Transverse colon (tissue), 4 donors: ENCODE data around the gene PIGS. TPM values are rescaled to one million over a fixed set of nuclear protein-coding genes. Genes with fewer than 3 reads are reported as not detected.

Experiments
- DNase-seq: peaks from one replicate; pipeline ENCODE4 v3.0.0-alpha.2; 2019
- H3K27ac ChIP-seq, 4 donors: fragments of 200-600 bp; sonication (generic); 2 replicates each; pipeline ENCODE4 v1.5.1; 2016 to 2018; ENCODE audit warnings: inconsistent platforms in 4 of 4
- H3K27me3 ChIP-seq: fragments of 200-600 bp; sonication (generic); 2 replicates; pipeline ENCODE4 v1.5.1; 2017; ENCODE audit warnings: inconsistent platforms
- H3K36me3 ChIP-seq, 4 donors: fragments of 200-600 bp; sonication (generic); 2 replicates each; pipeline ENCODE4 v1.5.1; 2017 to 2019; ENCODE audit warnings: inconsistent platforms in 4 of 4
- H3K4me1 ChIP-seq, 4 donors: fragments of 200-600 bp; sonication (generic); 2 replicates each; pipeline ENCODE4 v1.5.1; 2017 to 2020; ENCODE audit warnings: inconsistent platforms in 4 of 4
- H3K4me3 ChIP-seq, 4 donors: fragments of 200-600 bp; sonication (generic); 1 replicate in 1 of 4; 2 replicates in 3 of 4; pipeline versions ENCODE4 v1.5.1 to v1.6.1; 2017 to 2019; ENCODE audit warnings: inconsistent platforms in 4 of 4
- H3K9me3 ChIP-seq, 2 donors: fragments of 200-600 bp; sonication (generic); 2 replicates each; pipeline ENCODE4 v1.5.1; 2017 to 2019; ENCODE audit warnings: inconsistent platforms in 2 of 2
- CTCF ChIP-seq, 5 experiments: fragments of 200-600 bp in 3 of 5; fragments of 450-650 bp in 2 of 5; sonication (generic) in 3 of 5; IDR thresholded peaks; 1 replicate in 2 of 5; 2 replicates in 3 of 5; pipeline ENCODE4 v1.5.1; 2016 to 2017; ENCODE audit warnings: antibody characterized with exemption in 5 of 5, inconsistent platforms in 3 of 5, mild to moderate bottlenecking in 2 of 5, moderate library complexity in 1 of 5
- EP300 ChIP-seq: sonication (generic); formaldehyde crosslinking; IDR thresholded peaks from one replicate; pipeline ENCODE4 v1.6.1; 2017; ENCODE audit warnings: antibody characterized with exemption, low read depth
- POLR2A ChIP-seq: fragments of 450-650 bp; IDR thresholded peaks from one replicate; pipeline ENCODE4 v1.6.1; 2016; ENCODE audit warnings: antibody characterized with exemption, mild to moderate bottlenecking, moderate library complexity
- POLR2AphosphoS5 ChIP-seq, 3 donors: sonication (generic); formaldehyde crosslinking; IDR thresholded peaks; one replicate each; pipeline ENCODE4 v1.6.1; 2016; ENCODE audit warnings: antibody characterized with exemption in 3 of 3
- WGBS, 2 donors: methylation state at CpG; one replicate each; pipeline ENCODE4 v1.1.5; 2018; ENCODE audit warnings: low coverage in 1 of 2; 5-methylcytosine and 5-hydroxymethylcytosine counted together
- in situ Hi-C, 4 donors: fragments of 200-750 bp; cut with MboI; loops; one replicate each; pipeline versions ENCODE4 v1.15.0 to v1.15.1; 2017; ENCODE audit warnings: low sequenced_read_pairs in 3 of 4, low pct_ligation_motif_present in 1 of 4, low pct_unique_long_range_greater_than_20kb in 1 of 4
- intact Hi-C: fragments of 100-400 bp; cut with DNase I; formaldehyde crosslinking; loops from one replicate; pipeline ENCODE4 v1.15.1; 2023; ENCODE audit warnings: low total_unique reads
- total RNA-seq, 4 donors: library from RNA; depleted of rRNA; stranded (reverse); fragments of >200 nt; gene quantifications; one replicate each; pipeline ENCODE4 v1.1.0, GENCODE V29; 2016

The PIGS gene
- total RNA-seq, 4 donors from 2014 or later: 18.1 to 182 (median 87.6) TPM

DNA sequence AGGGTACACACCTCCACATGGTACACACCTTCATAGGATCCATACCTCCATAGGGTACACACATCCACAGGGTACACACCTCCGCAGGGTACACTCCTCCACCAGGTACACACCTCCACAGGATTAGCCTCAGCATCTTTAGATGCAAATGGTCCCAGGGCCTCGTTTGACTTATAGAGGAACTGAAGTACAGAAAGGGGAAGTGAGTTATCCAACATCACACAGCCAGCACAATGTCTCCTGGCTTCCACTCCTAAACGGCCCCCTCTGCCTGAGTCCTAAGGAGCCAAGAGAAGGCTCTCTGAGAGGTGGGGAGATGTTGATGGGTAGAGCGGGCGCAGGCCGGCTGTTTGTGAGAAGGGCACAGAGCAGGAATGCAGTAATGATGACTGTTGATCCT is 53.2 kb downstream of the PIGS start:
- TF ChIP-seq CTCF (IDR thresholded peaks at IDR 0.05) (no peak), POLR2AphosphoS5 (IDR thresholded peaks at IDR 0.05) (no peak), POLR2A (no peak), EP300 (no peak)
- H3K4me3 ChIP-seq: no peak overlapping the region
- WGBS, 2 donors: 66% methylated on average over 6 of the region's 6 CpGs; no CpG with 5 or more reads in 1 of the 2 donors
- no peaks in the 10 kb centered on the region for H3K36me3 ChIP-seq
- no peak overlapping the region for H3K27ac ChIP-seq
- in situ Hi-C loops: no loop called here
- no peak for DNase-seq
- intact Hi-C loops: no loop called here
- H3K4me1 ChIP-seq: peaks cover 0 to 12% (median 9%) of the 10 kb centered on the region in 4 donors
- no peaks in the 10 kb centered on the region for H3K27me3 ChIP-seq
- no peaks in the 10 kb centered on the region for H3K9me3 ChIP-seq

- intact Hi-C loops (no loop called here), in situ Hi-C loops (no loop called here)
- Histone ChIP-seq H3K27ac (no peak overlapping the region), H3K4me3 (no peak overlapping the region), H3K4me1 (peaks cover 0 to 12% (median 9%) of the 10 kb centered on the region in 4 donors), H3K27me3 (no peaks in the 10 kb centered on the region), H3K36me3 (no peaks in the 10 kb centered on the region), H3K9me3 (no peaks in the 10 kb centered on the region)
- TF ChIP-seq POLR2AphosphoS5 (IDR thresholded peaks at IDR 0.05) (no peak), CTCF (IDR thresholded peaks at IDR 0.05) (no peak), POLR2A (no peak), EP300 (no peak)
- no peak for DNase-seq
- WGBS, 2 donors: 94 to 100% methylated on average over 1 of the region's 1 CpG
These were observed 55.8 kb downstream of the PIGS start for GRCh38 chr17:28515518-28515917.

- DNase-seq: peak; percentile 83
These were observed 56.7 kb downstream of the PIGS start for GRCh38 chr17:28514561-28515002.

GRCh38 chr17:28513476-28513875 is 57.8 kb downstream of the PIGS start:
- in situ Hi-C loops: no loop called here
- no peak for DNase-seq
- no peak overlapping the region for H3K27ac ChIP-seq
- intact Hi-C loops: no loop called here
- H3K9me3 ChIP-seq: no peaks in the 10 kb centered on the region
- WGBS, 2 donors: 69% methylated on average over 7 of the region's 7 CpGs; no CpG with 5 or more reads in 1 of the 2 donors
- H3K4me1 ChIP-seq: peaks cover 0 to 12% (median 9%) of the 10 kb centered on the region in 4 donors
- peaks cover 2% of the 10 kb centered on the region for H3K27me3 ChIP-seq
- H3K4me3 ChIP-seq: no peak overlapping the region
- TF ChIP-seq POLR2AphosphoS5 (IDR thresholded peaks at IDR 0.05) (no peak), CTCF (IDR thresholded peaks at IDR 0.05) (no peak), POLR2A (no peak), EP300 (no peak)
- no peaks in the 10 kb centered on the region for H3K36me3 ChIP-seq

More at GRCh38 chr17:28514561-28515002, 56.7 kb downstream of the PIGS start:
- no peaks in the 10 kb centered on the region for H3K36me3 ChIP-seq
- H3K9me3 ChIP-seq: no peaks in the 10 kb centered on the region
- 14 to 38% methylated on average over 6 to 15 of the region's 16 CpGs for WGBS, 2 donors
- TF ChIP-seq POLR2A (no peak), POLR2AphosphoS5 (IDR thresholded peaks at IDR 0.05) (no peak), CTCF (IDR thresholded peaks at IDR 0.05) (no peak), EP300 (no peak)
- intact Hi-C loops (no loop called here), in situ Hi-C loops (no loop called here)
- peak overlapping the region; percentile 48 to 70 (median 61) for H3K27ac ChIP-seq
- no peaks in the 10 kb centered on the region for H3K27me3 ChIP-seq
- H3K4me1 ChIP-seq: peaks cover 0 to 12% (median 9%) of the 10 kb centered on the region in 4 donors
- no peak overlapping the region for H3K4me3 ChIP-seq
